Upper lobe of left lung (tissue), 6 donors: ENCODE data around the gene COASY. TPM values are rescaled to one million over a fixed set of nuclear protein-coding genes. Genes with fewer than 3 reads are reported as not detected.

Experiments used
- ATAC-seq, 2 donors: fragments of 200-7000 bp; cut with Tn5 transposase; one replicate each; pipeline ENCODE4 v1.9.1; 2022; ENCODE audit warnings: mild to moderate bottlenecking in 2 of 2, moderate library complexity in 2 of 2; ENCODE audit not compliant: low FRiP score in 2 of 2
- DNase-seq, 2 donors: peaks; one replicate each; pipeline ENCODE4 v3.0.0-alpha.2; 2019 to 2020
- H3K27ac ChIP-seq, 4 donors: fragments of 200-600 bp; sonication (generic); one replicate each; pipeline ENCODE4 v1.5.1; 2016 to 2019
- H3K27me3 ChIP-seq, 4 donors: fragments of 200-600 bp; sonication (generic); one replicate each; pipeline ENCODE4 v1.5.1; 2017 to 2019
- H3K36me3 ChIP-seq, 4 donors: fragments of 200-600 bp; sonication (generic); one replicate each; pipeline ENCODE4 v1.5.1; 2016 to 2019
- H3K4me1 ChIP-seq, 4 donors: fragments of 200-600 bp; sonication (generic); one replicate each; pipeline ENCODE4 v1.5.1; 2018 to 2019
- H3K4me3 ChIP-seq, 4 donors: fragments of 200-600 bp; sonication (generic); one replicate each; pipeline ENCODE4 v1.5.1; 2017 to 2019; ENCODE audit warnings: mild to moderate bottlenecking in 2 of 4, moderate library complexity in 1 of 4
- H3K9me3 ChIP-seq, 4 donors: fragments of 200-600 bp; sonication (generic); one replicate each; pipeline ENCODE4 v1.5.1; 2018 to 2019
- CTCF ChIP-seq, 6 experiments: fragments of 450-650 bp in 4 of 6; fragments of 200-600 bp in 2 of 6; sonication (generic) in 2 of 6; IDR thresholded peaks; one replicate each; pipeline ENCODE4 v1.5.1; 2016 to 2019; ENCODE audit warnings: antibody characterized with exemption in 6 of 6
- EP300 ChIP-seq, 4 donors: sonication (generic); formaldehyde crosslinking; IDR thresholded peaks; one replicate each; pipeline ENCODE4 v1.5.1; 2017; ENCODE audit warnings: antibody characterized with exemption in 4 of 4, control low read depth in 2 of 4
- POLR2A ChIP-seq, 4 donors: fragments of 450-650 bp; IDR thresholded peaks; one replicate each; pipeline ENCODE4 v1.5.1; 2016 to 2017; ENCODE audit warnings: antibody characterized with exemption in 4 of 4, mild to moderate bottlenecking in 2 of 4
- POLR2AphosphoS5 ChIP-seq, 2 donors: sonication (generic); formaldehyde crosslinking; IDR thresholded peaks; one replicate each; pipeline ENCODE4 v1.5.1; 2017; ENCODE audit warnings: antibody characterized with exemption in 2 of 2
- WGBS, 2 donors: methylation state at CpG; one replicate each; pipeline ENCODE4 v1.1.5; 2017 to 2018; 5-methylcytosine and 5-hydroxymethylcytosine counted together
- total RNA-seq, 6 donors: library from RNA; depleted of rRNA in 4 of 6; stranded (reverse); fragments of >200 nt in 4 of 6; gene quantifications; one replicate each; pipeline versions ENCODE4 v1.1.0 to v1.2.1, GENCODE V29; 2016 to 2021
- donor health status: DM: no; HTN: no; CAD: no; lungs with moderate emphysema.
- donor health status: DM: no; HTN: yes; CAD: no; lungs with severe emphysema.

The COASY gene
- 10 to 100 TPM; 34.7 to 71.1 (median 51.4) TPM for total RNA-seq

DNA sequence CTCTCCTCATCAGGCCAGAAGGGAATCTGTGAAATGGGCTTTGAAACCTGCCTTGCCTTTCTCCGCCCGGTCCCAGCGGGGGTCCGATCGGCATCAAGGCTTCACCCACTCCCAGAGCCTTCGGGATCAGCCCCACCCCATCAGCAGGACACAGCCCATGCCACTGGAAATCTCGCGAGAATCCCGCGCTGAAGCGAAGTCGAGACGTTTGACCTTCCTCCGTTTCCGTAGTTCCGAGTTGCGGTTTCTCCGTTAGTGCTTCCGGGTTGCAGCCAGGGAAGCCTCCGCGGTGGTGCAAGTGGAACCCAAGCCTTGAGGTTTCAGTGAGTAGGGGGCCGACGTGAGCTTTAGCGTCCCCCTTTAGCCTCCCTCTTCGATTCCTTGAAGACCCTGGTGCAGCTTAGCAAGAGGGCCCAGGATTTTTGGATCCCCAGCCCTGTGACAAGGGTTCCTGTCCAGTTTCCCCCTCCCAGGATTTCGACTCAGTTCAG lies at the start of gene COASY:
TSS of gene COASY (plus strand) at position 252 of the 491 bp plus-strand sequence. CDS start 475 bp downstream, outside the sequence.
- WGBS, 2 donors, result 0 to 1% methylated on average over 2 to 26 of the region's 26 CpGs
- no peaks in the 10 kb centered on the region for H3K27me3 ChIP-seq
- ATAC-seq (peak; percentile 86 to 92), DNase-seq (peak in 1 of 2 donors; percentile 95)
- H3K27ac ChIP-seq, result peak within 1 kb of the TSS; percentile 85 to 90 (median 88)
- H3K4me3 ChIP-seq, result peak within 1 kb of the TSS; percentile 65 to 97 (median 74)
- peaks cover 37 to 65% (median 42%) of the 10 kb centered on the region in 4 donors for H3K4me1 ChIP-seq
- no peaks in the 10 kb centered on the region for H3K9me3 ChIP-seq
- peak; percentile 97 to 98 for TF ChIP-seq POLR2AphosphoS5 (IDR thresholded peaks at IDR 0.05)
- peak in 1 of 4 donors; percentile 86 for TF ChIP-seq EP300 (IDR thresholded peaks at IDR 0.05)
- TF ChIP-seq POLR2A (IDR thresholded peaks at IDR 0.05), result peak in 3 of 4 donors; percentile 38 to 75 (median 41)
- TF ChIP-seq CTCF (IDR thresholded peaks at IDR 0.05), result no peak
- peaks cover 0 to 26% (median 20%) of the 10 kb centered on the region in 4 donors for H3K36me3 ChIP-seq

DNA sequence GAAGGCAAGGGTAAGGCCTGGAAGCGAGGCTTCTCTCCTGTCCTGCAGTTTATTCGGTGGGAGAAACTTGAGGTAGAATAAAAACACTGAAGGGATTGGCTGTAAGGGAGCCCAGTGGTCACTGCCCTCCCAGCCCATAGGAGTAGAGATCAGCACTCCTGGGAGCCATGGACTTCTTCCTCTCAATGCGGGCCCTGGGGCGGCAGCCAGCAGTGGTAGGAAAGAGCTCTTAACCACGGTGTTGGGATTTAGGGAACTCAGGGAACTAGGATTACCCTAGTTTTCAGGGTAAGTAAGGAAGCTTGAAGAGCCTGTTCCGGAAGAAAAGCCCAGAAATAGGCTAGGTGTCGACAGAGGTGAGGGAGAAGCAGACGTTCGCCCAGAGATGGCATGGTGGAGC lies 49.7 kb upstream of the COASY start:
- ATAC-seq (no peak), DNase-seq (no peak)
- no peaks in the 10 kb centered on the region for H3K27me3 ChIP-seq
- no peaks in the 10 kb centered on the region for H3K9me3 ChIP-seq
- H3K27ac ChIP-seq, result peak overlapping the region; percentile 35 to 81 (median 57)
- TF ChIP-seq POLR2AphosphoS5 (IDR thresholded peaks at IDR 0.05) (no peak), EP300 (IDR thresholded peaks at IDR 0.05) (no peak), POLR2A (IDR thresholded peaks at IDR 0.05) (no peak), CTCF (IDR thresholded peaks at IDR 0.05) (no peak)
- H3K4me1 ChIP-seq, result peaks cover 16 to 23% (median 18%) of the 10 kb centered on the region in 4 donors
- no peak overlapping the region for H3K4me3 ChIP-seq
- H3K36me3 ChIP-seq, result peaks cover 13 to 69% (median 46%) of the 10 kb centered on the region in 4 donors
- 90 to 92% methylated on average over 9 of the region's 9 CpGs for WGBS, 2 donors

GRCh38 chr17:42512733-42513251 lies 49.2 kb upstream of the COASY start:
- H3K4me1 ChIP-seq, result peaks cover 21 to 29% (median 23%) of the 10 kb centered on the region in 4 donors
- TF ChIP-seq POLR2A (IDR thresholded peaks at IDR 0.05) (no peak), CTCF (IDR thresholded peaks at IDR 0.05) (no peak), EP300 (IDR thresholded peaks at IDR 0.05) (no peak), POLR2AphosphoS5 (IDR thresholded peaks at IDR 0.05) (no peak)
- no peaks in the 10 kb centered on the region for H3K27me3 ChIP-seq
- H3K36me3 ChIP-seq, result peaks cover 8 to 65% (median 41%) of the 10 kb centered on the region in 4 donors
- DNase-seq, result no peak
- H3K27ac ChIP-seq, result peak overlapping the region; percentile 35 to 81 (median 57)
- no peak for ATAC-seq
- WGBS, 2 donors, result 77 to 80% methylated on average over 5 to 6 of the region's 6 CpGs
- no peaks in the 10 kb centered on the region for H3K9me3 ChIP-seq
- no peak overlapping the region for H3K4me3 ChIP-seq

DNA sequence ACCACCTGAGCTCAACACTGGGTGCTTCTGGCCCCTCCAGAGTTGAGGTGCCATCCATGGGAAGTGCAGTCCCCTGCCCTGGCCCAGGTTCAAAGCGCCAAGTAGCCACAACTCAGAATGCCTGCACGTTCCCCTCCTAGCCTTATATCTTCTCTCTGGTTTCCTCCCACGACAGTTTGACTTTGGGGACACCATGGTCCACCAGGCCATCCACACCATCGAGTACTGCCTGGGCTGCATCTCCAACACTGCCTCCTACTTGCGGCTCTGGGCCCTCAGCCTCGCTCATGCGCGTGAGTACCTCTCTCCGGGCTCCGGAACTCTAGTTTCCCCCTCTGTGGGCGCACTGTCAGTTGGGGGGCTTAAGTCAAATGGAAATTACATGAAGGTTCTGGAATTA lies 48.3 kb upstream of the COASY start:
- H3K36me3 ChIP-seq, result peaks cover 4 to 56% (median 33%) of the 10 kb centered on the region in 4 donors
- no peaks in the 10 kb centered on the region for H3K9me3 ChIP-seq
- no peak for ATAC-seq
- no peak for DNase-seq
- peaks cover 30 to 38% (median 32%) of the 10 kb centered on the region in 4 donors for H3K4me1 ChIP-seq
- WGBS, 2 donors, result 94 to 96% methylated on average over 10 to 11 of the region's 11 CpGs
- TF ChIP-seq POLR2A (IDR thresholded peaks at IDR 0.05) (no peak), CTCF (IDR thresholded peaks at IDR 0.05) (no peak), EP300 (IDR thresholded peaks at IDR 0.05) (no peak), POLR2AphosphoS5 (IDR thresholded peaks at IDR 0.05) (no peak)
- H3K27me3 ChIP-seq, result no peaks in the 10 kb centered on the region
- H3K27ac ChIP-seq, result peak overlapping the region; percentile 3 to 81 (median 66)
- no peak overlapping the region for H3K4me3 ChIP-seq
